Activated T-helper 1 cell treated with anti-CD3 and anti-CD28 coated beads, Interleukin-2, amount 50 U/mL, for 16 hours (primary cell): ENCODE measurements around the gene RSRC1.
"Not testable (repeated sequence)": the region's sequence is repeated elsewhere in the genome, so short reads cannot be mapped to it uniquely, and the experiment has no call there.

Experiments used
- DNase-seq, 2 donors: peaks; one replicate each; pipeline ENCODE4 v3.0.0-alpha.2; 2020; ENCODE audit warnings: low read depth in 1 of 2, low spot score in 1 of 2

RSRC1 gene

DNA sequence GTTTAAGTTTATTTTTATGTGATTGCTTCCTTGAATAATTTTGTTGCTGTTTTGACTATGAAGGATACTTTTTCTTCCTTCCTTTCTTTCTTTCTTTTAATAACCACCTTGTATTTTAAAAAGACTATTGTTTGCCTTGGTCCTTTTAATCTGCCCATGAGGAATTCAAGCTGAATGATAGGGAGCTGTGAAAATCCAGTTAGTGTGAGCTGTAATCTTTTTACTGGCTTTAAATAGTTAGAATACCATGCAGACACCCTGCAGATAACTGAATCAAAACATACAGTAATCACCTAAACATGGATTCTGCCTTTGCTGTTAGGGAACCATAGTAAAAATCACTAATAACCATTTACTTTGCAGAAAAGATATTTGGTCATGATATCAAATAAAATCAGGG lies 110.7 kb downstream of the RSRC1 start:
- DNase-seq = no peak

DNA sequence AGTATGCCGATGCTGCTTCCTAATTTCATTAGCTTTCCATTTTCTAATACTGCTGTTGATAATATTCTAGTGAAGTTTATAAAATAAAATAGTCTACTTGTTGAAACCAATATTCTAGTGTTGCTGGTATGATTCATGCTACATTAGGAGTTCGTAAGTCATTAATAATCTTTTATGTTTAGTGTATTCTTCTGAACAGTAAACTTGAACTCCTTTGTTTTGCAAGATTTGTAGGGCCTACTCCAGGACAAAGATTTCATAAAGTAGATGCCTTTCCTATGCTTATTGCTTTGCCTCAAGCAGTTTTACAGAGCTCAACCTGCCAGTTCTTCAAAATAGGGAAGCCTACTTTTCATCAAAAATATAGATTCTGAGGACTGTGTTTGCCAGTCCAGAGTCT lies 111.5 kb downstream of the RSRC1 start:
- DNase-seq = no peak

DNA sequence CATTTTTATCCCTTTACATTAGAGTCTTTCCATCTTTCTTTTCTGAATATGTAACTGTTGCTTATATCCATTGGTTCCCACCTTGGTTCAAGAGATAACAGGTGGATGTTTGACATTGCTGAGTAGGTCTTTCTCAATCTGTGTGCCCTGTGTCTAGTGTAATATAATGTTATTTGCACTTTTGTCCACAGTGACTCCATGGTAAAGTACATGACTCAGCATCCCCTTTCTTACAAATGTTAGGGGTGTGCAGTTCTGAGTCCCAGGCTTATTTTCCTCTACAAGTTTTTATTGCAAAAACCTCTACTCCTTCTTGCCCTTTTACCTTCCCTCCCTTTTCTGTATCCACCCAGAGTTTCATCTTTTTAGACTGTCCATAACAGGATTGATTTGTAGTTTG lies 116.5 kb downstream of the RSRC1 start:
- DNase-seq = no peak

DNA sequence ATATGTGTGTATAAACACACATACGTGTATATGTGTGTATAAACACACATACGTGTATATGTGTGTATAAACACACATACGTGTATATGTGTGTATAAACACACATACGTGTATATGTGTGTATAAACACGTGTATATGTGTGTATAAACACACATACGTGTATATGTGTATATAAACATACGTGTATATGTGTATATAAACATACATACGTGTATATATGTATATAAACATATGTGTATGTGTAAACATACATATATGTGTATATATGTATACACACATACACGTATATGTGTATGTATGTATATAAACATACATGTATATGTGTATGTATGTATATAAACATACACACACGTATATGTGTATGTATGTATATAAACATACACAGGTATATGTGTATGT lies 119.1 kb downstream of the RSRC1 start:
- not testable (repeated sequence) for DNase-seq

DNA sequence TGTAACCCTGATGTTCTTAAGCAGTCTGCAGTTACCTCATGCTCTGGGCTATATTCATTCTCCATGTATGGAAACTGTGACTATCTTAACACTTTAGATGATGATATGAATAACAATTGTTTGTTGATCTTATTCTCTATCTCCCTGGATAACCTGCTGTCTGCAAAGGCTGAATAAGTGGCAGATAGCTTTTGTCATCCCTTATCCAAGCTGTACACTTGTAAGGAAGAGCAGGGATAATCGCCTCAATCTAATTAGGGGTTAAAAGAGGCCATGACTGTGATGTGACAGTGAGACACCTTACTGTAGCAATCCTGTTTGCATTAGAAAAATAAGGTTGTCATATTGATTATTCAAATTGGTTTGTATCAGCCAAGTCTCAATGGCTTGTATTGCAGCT lies 123.9 kb downstream of the RSRC1 start:
- DNase-seq = no peak

DNA sequence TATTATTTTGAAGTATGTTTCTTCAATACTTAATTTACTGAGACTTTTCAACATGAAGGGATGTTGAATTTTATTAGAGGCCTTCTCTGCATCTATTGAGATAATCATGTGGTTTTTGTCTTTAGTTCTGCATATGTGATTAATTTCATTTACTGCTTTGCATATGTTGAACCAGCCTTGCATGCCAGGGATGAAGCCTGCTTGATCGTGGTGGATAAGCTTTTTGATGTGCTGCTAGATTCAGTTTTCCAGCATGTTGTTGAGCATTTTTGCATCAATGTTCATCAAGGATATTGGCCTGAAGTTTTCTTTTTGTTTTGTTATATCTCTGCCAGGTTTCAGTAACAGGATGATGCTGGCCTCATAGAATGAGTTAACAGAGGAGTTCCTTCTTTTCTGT lies 134.4 kb downstream of the RSRC1 start:
- DNase-seq = no peak

DNA sequence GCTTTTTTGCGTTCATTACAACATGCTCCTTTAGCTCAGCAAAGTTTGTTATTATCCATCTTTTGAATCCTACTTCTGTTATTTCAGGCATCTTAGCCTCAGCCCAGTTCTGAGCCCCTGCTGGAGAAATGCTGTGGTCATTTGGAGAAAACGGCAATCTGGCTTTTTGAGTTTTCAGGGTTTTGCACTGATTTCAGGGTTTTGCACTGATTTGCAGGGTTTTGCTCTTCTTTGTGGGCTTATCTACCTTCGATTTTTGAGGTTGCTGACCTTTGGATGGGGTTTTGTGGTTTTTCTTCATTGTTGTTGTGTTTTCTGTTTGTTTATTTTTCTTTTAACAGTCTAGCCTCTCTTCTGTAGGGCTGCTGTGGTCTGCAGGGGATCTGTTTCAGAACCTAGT lies 137.4 kb downstream of the RSRC1 start:
- no peak for DNase-seq

DNA sequence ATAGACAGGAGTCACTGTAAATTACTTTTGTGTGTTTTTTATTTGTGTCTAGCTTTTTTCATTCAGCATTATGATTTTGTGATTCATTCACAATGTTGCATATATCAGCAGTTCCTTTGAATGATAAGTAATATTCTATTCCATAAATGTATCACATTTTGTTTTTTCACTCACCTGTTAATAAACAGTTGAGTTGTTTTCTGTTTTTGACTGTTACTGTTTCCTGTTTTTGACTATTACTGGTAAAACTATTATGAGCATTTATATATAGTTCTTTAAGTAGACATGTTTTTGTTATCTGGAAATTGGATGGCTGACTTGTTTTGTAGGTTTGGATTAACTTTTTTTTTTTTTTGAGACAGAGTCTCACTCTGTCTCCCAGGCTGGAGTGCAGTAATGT lies 138.4 kb downstream of the RSRC1 start:
- no peak for DNase-seq

DNA sequence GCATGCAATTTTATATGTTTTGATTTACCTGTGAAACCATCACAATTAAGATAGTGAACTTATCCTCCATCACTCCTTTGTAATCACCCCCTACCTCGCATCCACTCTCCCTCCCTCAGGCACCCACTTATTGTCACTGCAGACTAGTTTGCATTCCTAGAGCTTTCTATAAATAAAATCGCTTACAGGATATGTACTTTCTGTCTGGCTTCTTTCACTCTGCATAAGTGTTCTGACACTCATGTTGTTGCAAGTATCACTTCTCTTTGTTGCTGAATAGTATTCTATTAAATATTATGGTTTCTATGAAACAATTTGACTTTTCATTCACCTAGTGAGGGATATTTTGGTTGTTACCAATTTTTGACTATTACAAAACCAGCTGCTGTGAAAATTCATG lies 139.3 kb downstream of the RSRC1 start:
- no peak for DNase-seq

DNA sequence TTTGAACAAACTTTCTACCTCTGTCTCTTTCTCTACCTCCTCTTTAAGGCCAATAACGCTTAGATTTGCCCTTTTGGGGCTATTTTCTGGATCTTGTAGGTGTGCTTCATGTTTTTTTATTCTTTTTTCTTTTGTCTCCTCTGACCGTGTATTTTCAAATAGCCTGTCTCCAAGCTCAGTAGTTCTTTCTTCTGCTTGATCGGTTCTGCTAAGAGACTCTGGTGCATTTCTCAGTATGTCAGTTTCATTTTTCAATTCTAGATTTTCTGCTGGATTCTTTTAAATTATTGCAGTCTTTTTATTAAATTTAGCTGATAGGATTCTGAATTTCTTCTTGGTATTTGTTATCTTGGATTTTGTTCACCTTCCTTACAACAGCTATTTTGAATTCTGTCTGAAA lies 148.7 kb downstream of the RSRC1 start:
- no peak for DNase-seq

DNA sequence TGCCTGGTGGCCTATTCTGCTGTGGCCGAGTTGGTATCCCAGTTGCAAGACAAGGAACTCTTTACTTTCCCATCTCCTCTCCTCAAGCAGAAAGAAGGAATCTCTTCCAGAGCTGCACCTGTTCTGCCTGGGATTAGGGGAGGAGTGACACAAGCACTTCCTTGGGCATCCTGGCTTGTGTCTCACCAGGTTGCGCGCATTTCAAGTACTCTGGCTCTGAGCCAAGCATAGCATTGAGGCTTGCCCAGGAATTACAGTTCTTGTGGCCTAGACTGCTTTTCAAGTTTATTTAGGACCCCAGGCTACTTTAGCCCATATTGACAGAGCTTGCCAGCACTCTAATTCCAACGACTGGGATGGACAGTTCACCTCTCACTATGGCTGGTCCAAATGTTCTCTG lies 150.5 kb downstream of the RSRC1 start:
- no peak for DNase-seq

DNA sequence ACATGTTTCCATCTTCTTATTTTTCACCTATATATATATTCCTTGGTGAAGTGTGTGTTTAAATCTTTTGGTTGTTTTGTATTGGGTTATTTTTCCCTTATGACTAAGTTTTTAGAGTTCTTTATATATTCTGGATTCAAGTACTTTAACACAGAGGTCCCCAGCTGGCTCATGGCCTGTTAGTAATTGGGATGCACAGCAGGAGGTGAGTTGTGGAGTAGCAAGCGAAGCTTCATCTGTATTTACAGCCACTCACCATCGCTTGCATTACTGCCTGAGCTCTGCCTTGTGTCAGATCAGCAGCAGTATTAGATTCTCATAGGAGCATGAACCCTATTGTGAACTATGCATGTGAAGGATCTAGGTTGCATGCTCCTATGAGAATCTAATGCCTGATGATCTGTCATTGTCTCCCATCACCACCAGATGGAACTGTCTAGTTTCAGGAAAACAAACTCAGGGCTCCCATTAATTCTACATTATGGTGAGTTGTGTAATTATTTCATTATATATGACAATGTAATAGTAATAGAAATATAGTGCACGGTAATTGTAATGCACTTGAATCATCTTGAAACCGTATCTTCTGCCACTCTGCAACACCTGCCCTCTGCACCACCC lies 151.6 kb downstream of the RSRC1 start:
- no peak for DNase-seq

DNA sequence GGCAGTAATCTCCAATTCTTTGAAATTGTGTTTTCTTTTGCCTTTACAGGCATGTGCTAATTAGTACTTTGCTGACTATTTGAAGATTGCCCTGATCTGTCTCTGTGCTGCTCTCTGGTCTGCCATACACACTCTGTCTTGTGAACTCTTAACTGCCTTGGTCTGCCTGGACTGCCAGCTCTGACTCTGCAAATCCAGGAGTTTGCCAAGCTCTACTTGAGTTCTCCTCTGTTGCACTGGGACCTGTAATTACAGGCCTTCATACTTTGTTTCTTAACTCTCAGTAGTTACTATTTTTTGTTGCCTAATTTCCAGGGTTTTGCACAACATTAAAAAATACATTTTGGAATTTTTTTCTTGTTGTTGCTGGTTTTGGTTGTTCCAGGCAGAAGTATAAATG lies 155.0 kb downstream of the RSRC1 start:
- no peak for DNase-seq

DNA sequence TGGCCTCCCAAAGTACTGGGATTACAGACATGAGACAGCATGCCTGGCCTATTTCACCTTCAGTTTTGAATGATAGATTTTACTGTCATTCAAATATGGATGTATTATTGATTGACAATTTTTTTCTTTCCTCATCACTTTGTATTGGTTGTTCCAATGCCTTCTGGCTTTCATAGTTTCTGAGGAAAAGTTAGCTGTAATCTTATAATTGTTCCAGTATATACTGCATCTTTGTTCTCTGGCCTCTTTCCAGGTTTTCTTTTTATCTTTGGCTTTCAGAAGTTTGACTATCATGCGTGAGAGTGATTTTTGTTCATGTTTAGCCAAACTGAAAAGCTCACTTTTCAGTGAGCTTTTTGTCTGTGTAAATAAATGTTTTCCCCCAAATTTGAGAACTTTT lies 157.1 kb downstream of the RSRC1 start:
- no peak for DNase-seq

DNA sequence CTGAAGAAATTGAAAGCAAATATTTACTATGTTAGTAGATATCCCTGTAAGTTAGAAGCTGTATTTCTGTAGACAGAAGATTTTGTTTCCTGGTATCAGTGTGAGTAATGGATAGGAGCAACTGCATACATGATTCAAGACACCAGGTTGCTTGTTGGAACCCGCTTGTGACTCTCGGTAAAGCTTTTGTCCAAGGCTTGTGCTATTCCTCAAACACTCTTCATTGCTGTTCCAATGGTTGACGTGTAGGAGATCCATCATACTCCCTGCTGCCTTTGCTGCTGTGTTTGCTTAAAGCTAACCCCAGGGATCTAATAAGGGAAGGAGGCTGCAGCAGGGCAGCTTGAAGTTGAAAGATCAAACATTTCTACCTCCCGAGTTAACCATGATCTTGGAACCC lies 160.1 kb downstream of the RSRC1 start:
- no peak for DNase-seq

DNA sequence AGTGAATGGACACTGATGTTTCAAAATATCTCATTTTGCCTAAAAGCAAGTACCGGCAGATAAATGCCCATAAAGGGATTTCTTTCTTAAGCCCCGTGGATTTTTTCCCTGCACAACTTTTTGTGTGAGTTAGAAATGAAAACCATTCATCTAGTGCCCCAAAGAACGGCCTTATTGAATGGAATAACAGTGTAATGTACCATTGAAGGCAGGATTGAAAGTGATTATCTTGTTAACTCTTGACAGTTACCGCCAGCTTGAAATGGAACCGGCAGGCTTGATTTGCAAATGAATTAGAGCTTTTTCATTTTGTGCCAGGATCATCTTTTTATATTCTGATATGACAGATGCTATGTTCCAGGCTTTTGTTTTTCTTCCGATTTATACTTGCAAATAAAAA lies 162.2 kb downstream of the RSRC1 start:
- DNase-seq = no peak

DNA sequence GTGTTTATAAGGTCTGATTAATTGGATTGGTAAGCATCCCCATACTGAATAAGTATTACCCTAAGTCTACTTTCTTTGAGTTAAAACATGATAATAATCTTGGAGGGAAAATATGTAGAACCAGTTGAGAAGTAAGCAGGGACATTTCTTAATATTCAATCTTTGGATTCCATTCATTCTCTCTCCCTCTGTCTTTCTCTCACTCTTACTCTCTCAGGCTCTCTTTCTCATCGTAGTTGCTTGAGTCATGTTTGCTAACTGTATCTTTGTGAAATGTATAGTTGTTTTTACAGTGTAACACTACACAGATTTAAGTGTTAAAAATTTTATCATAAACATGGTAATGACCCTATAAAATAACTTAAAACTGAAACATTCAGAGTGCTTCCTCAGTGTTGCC lies 163.8 kb downstream of the RSRC1 start:
- DNase-seq = no peak

DNA sequence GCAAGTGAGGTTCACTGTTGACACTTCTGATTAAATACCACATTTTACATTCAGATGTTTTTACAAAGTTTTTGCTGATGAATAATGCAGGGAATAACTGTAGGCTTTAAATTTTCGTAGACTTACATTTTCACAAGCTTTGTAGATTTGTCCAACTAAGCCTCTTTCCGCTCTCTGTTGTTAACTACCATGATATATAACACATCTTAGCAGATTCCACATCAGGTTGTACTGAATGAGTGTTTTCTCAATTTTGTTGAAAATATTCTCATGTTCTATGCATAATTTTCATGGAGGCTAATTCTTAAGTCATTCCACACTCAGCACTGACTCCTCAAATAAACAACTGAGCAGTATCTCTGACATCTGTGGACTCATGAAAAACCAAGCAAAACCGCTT lies 168.3 kb downstream of the RSRC1 start:
- DNase-seq = no peak

DNA sequence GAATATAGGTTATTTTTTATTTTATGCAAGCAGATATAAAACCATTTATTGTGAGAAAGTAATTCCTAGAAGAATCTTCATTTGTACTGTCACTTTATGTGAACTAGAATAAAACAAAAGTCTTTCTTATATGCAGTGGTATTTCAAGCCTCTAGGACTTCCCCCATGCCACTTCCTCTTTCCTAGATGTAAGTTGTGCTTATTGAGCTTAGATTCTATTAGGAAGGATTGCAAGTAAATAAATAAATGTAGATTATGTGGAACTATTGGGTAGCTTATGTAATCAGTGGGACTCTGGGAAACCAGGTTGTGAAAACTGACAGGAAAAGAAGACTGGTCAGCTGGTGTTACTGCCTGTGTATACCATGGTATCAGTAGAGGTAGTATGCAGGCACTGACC lies 169.7 kb downstream of the RSRC1 start:
- DNase-seq = no peak

DNA sequence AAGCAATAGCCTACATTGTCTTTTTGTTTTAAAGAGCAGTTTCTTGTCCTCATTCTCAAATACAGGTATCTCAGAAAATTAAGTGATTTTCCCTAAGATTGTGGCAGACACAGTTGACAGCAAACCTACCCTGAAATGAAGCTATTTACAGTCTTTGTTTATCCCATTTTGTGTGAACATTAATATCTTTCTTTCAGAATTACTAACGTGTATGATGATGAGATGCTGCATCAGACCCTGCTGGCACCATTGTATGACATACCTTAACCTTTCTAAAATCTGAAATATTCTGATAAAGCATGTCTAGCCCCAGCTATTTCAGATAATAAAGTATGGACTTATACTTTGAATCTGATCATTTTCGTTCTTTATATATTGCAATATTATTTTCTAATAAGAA lies 185.9 kb downstream of the RSRC1 start:
- DNase-seq = no peak

DNA sequence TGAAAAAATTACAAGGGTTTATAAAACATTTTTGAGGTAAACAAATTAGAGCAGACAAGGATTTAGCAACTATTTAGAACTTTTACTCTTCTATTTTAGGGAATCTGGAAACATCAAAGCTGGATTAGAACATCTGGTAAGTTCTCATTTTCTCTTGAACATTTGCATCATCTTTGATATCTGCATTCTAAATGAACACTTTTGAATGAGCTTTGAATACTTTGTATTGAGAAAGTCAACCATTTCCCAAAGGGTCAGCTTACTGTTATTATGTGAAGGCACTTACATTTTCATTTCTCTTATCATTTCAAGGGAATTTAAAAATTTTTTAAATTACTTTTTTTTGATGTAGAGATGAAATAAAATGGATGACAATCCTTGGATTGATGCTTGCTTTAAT lies 188.1 kb downstream of the RSRC1 start:
- DNase-seq = no peak

DNA sequence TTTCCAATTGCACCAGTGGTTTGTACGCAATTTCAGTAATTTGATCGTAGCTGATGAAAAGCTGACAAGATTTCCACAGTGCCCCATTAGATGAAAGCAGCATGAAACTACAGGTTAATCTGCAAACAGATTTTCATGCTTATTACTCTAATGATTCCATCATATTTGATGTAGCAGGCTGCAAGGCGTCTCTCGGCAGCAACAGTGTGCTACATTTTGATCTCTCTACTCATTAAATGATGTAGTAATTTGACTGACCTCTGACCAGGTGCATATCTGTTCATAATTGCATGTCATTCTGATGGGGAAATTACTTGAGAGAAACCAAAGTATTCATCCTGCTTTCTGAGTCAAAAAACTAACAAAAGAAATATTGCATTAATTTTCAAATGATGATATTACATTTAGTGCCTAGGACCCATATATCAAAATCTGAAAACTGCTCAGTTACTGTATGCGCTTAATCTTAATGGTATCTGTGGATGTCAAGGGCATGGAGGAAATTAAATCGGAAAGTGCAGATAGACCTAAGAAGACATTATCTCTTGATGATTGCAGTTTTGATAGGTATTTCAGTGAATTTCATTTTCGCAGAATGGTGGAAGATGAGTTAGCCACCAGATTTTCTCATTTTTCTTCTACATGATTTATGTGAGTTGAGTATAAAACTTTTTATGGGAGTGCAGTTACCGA lies 198.5 kb downstream of the RSRC1 start:
- DNase-seq = no peak

DNA sequence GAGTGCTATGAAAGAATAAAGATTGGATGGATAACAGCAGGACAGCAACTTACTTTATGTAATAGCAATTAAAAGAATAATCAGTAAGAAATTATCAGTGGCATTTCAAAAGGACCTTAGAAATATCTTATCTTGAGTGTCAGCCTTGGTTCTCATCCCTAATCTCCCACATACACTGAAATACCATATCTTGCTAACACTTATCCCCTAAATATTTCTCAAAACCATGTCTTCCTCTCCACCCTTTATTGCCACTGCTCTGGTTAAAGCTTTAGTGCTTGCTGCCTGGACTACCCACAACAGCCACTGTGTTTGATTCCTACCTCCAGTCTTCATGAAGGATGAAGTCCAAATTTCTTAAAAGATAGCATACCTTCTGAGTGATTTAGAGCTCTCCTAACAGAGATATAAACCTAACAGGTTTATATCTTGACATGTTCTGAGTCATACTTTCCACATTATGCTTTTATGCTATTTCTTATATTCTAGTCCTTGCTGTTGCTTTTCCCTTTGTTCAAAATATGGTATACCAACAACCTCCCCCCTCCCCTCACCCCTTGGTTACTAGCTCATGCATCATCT lies 202.8 kb downstream of the RSRC1 start:
- no peak for DNase-seq
